Non-pigmented ciliary epithelial cell (primary cell): Measurements from ENCODE around the gene HINFP.
"Not testable (repeated sequence)": the region's sequence is repeated elsewhere in the genome, so short reads cannot be mapped to it uniquely, and the experiment has no call there.

ENCODE experiments used
- DNase-seq: peaks from one replicate; pipeline ENCODE4 v3.0.0-alpha.2; 2010; ENCODE audit warnings: low read depth

Gene HINFP

GRCh38 chr11:119100246-119100970 is 21.0 kb upstream of the HINFP start:
- no peak for DNase-seq

GRCh38 chr11:119100994-119101758 is 20.2 kb upstream of the HINFP start:
- no peak for DNase-seq

GRCh38 chr11:119101759-119102423 is 19.5 kb upstream of the HINFP start, which contains the start of gene DPAGT1:
Gene DPAGT1, minus strand, starts transcription at chr11:119101853. Its CDS starts 198 bp downstream, at chr11:119101655.
- DNase-seq = peak; percentile 91

GRCh38 chr11:119103161-119103664 is 18.2 kb upstream of the HINFP start:
- DNase-seq = not testable (repeated sequence)

- DNase-seq = no peak
Observed at GRCh38 chr11:119103793-119104192, 17.6 kb upstream of the HINFP start.

- peak; percentile 46 for DNase-seq
Observed at GRCh38 chr11:119106564-119107537, 14.5 kb upstream of the HINFP start, which contains the start of gene C2CD2L. Gene C2CD2L, plus strand, starts transcription at chr11:119107344. Its CDS starts 398 bp downstream, at chr11:119107742.

GRCh38 chr11:119107538-119108145 is 13.7 kb upstream of the HINFP start:
- DNase-seq = no peak

GRCh38 chr11:119108146-119108856 is 13.1 kb upstream of the HINFP start:
- no peak for DNase-seq

GRCh38 chr11:119108857-119109221 is 12.5 kb upstream of the HINFP start:
- no peak for DNase-seq

GRCh38 chr11:119109843-119110242 is 11.5 kb upstream of the HINFP start:
- no peak for DNase-seq

- no peak for DNase-seq
Observed at GRCh38 chr11:119110439-119110838, 10.9 kb upstream of the HINFP start.

GRCh38 chr11:119111361-119111925 is 9.9 kb upstream of the HINFP start:
- DNase-seq = no peak

- no peak for DNase-seq
Observed at GRCh38 chr11:119112314-119113020, 8.9 kb upstream of the HINFP start.

GRCh38 chr11:119113716-119114115 is 7.7 kb upstream of the HINFP start:
- no peak for DNase-seq

- DNase-seq = no peak
Observed at GRCh38 chr11:119114351-119114750, 7.0 kb upstream of the HINFP start.

- DNase-seq = no peak
Observed at GRCh38 chr11:119115484-119116234, 5.7 kb upstream of the HINFP start.

- DNase-seq = no peak
Observed at GRCh38 chr11:119116235-119116594, 5.2 kb upstream of the HINFP start.

GRCh38 chr11:119116601-119117000 is 4.8 kb upstream of the HINFP start:
- DNase-seq = no peak
